OCI-LY7 (cell line): ENCODE data around the gene CDK7.

Source experiments
- CTCF ChIP-seq: fragments of 200-600 bp; sonication (generic); conservative IDR thresholded peaks from 2 replicates; pipeline ENCODE4 v1.5.1; 2014; ENCODE audit warnings: mild to moderate bottlenecking, antibody characterized with exemption, low read length, moderate library complexity, mixed read lengths
- EZH2phosphoT487 ChIP-seq: fragments of 200-600 bp; sonication (generic); IDR thresholded peaks from 2 replicates; pipeline ENCODE4 v1.6.1; 2018; ENCODE audit warnings: low read depth, borderline replicate concordance, mild to moderate bottlenecking, mixed run types, antibody characterized with exemption, low read length, moderate library complexity, mixed read lengths

- TF ChIP-seq CTCF (no peak), EZH2phosphoT487 (no peak)
Observed at GRCh38 chr5:69275563-69275962, 40.9 kb downstream of the CDK7 start.
